Measurements from ENCODE around the gene TOM1L1. TPM values are rescaled to one million over a fixed set of nuclear protein-coding genes. Genes with fewer than 3 reads are reported as not detected.

Gene TOM1L1
- total and polyA plus RNA-seq, 2 of the 8 experiments (the other 6 are each of a cell fraction or from before 2014, with no cell fraction given) = 47.0 to 60.8 TPM

- H3K9me3 ChIP-seq (ENCODE audit: insufficient read depth in 2 of 2, low read depth in 1 of 2, low read length in 1 of 2) = peaks cover 0 to 5% of the 10 kb centered on the region in 2 experiments; a peak in 1 of 4 replicates
- peaks cover 0 to 2% of the 10 kb centered on the region in 2 experiments for H4K20me1 ChIP-seq (replicated peaks in 1 of 2; ENCODE audit: control insufficient read depth in 1 of 2, insufficient read depth in 2 of 2, low read length in 2 of 2)
- no peak overlapping the region for H3K4me3 ChIP-seq (ENCODE audit: extremely low read depth in 1 of 4, insufficient read depth in 2 of 4, low read depth in 3 of 4, low read length in 4 of 4)
- no peak overlapping the region for H3K14ac ChIP-seq (ENCODE audit: insufficient read length)
- H2AFZ ChIP-seq (ENCODE audit: low read length) = no peak overlapping the region
- no peak overlapping the region for H4K5ac ChIP-seq (ENCODE audit: insufficient read length, low read depth, low read length)
- no peak overlapping the region for H3K4me2 ChIP-seq (ENCODE audit: insufficient read depth in 1 of 2, low read depth in 2 of 2, low read length in 2 of 2)
- no peak overlapping the region for H4K8ac ChIP-seq (ENCODE audit: extremely low read depth, insufficient read depth, low read length)
- H3K27me3 ChIP-seq (replicated peaks in 1 of 4; ENCODE audit: control insufficient read depth in 3 of 4, extremely low read depth in 1 of 4, insufficient read depth in 3 of 4, low read length in 3 of 4) = no peaks in the 10 kb centered on the region
- CTCF ChIA-PET (ENCODE audit: partially characterized antibody) = no interaction called here
- H3K56ac ChIP-seq (replicated peaks; ENCODE audit: insufficient read length, low read depth, low read length) = no peak overlapping the region
- no peak overlapping the region for H2BK20ac ChIP-seq (ENCODE audit: low read length)
- peaks cover 0 to 6% (median 0%) of the 10 kb centered on the region in 4 experiments; a peak in 3 of 8 replicates for H3K36me3 ChIP-seq (ENCODE audit: control insufficient read depth in 2 of 4, insufficient read depth in 4 of 4, low read length in 3 of 4)
- H3K27ac ChIP-seq (ENCODE audit: low read depth, low read length) = no peak overlapping the region
- no peaks in the 10 kb centered on the region; the same call in 1 of the 2 replicates for H3K79me1 ChIP-seq (ENCODE audit: low read depth, low read length)
- H2BK120ac ChIP-seq (replicated peaks; ENCODE audit: low read depth, low read length) = no peak overlapping the region
- WGBS, 2 experiments (ENCODE audit: extremely low coverage in 1 of 2, insufficient coverage in 1 of 2, insufficient read length in 1 of 2, insufficient replicate concordance in 2 of 2, low coverage in 1 of 2, low lambda C conversion rate in 2 of 2, missing lambda C conversion rate in 1 of 2) = 92% methylated on average over 2 of the region's 2 CpGs; no CpG with 5 or more reads in 1 of the 2 experiments
- H3K4ac ChIP-seq (replicated peaks; ENCODE audit: insufficient read length, low read depth, low read length) = no peak overlapping the region
- no peak overlapping the region for H3K23ac ChIP-seq (ENCODE audit: insufficient read length)
- H4K91ac ChIP-seq (replicated peaks; ENCODE audit: insufficient read length, low read length) = no peak overlapping the region
- no peak for FAIRE-seq
- H2BK15ac ChIP-seq (ENCODE audit: low read length) = no peak overlapping the region
- no peak overlapping the region for H2BK12ac ChIP-seq (ENCODE audit: low read depth, low read length)
- H3K79me2 ChIP-seq (ENCODE audit: control insufficient read depth in 1 of 2, insufficient read depth in 2 of 2, low read length in 2 of 2) = peaks cover 2 to 54% of the 10 kb centered on the region in 2 experiments; a peak in 3 of 4 replicates
- no peak overlapping the region for H2BK5ac ChIP-seq (ENCODE audit: low read depth, low read length)
- no peak overlapping the region for H3K18ac ChIP-seq (ENCODE audit: extremely low read depth, low read length)
- H3K23me2 ChIP-seq (ENCODE audit: low read depth, low read length) = peaks cover 1% of the 10 kb centered on the region; the same call in 1 of the 2 replicates
- POLR2A ChIA-PET (ENCODE audit: partially characterized antibody) = no interaction called here
- no peak for DNase-seq (ENCODE audit: low read depth in 1 of 2, low spot score in 2 of 2)
- no peak overlapping the region for H2AK5ac ChIP-seq (ENCODE audit: low read depth, low read length)
- H3K9ac ChIP-seq (replicated peaks in 1 of 4; ENCODE audit: extremely low read depth in 1 of 4, low read depth in 3 of 4, low read length in 3 of 4) = no peak overlapping the region
- no peaks in the 10 kb centered on the region for H3K4me1 ChIP-seq (replicated peaks in 1 of 4; ENCODE audit: control insufficient read depth in 3 of 4, insufficient read depth in 4 of 4, low read length in 3 of 4)
- TF ChIP-seq CBX5 (IDR thresholded peaks at IDR 0.05; ENCODE audit: low read depth, low read length) (no peak), ATF3 (IDR thresholded peaks at IDR 0.05; ENCODE audit: insufficient read depth, low read depth, low read length) (no peak), NANOG (IDR thresholded peaks at IDR 0.05; ENCODE audit: insufficient read depth, low read depth, low read length, poor library complexity, severe bottlenecking) (no peak), KDM1A (IDR thresholded peaks at IDR 0.05; ENCODE audit: borderline replicate concordance, low read length) (no peak)
Observed at GRCh38 chr17:54977744-54978143, 77.1 kb downstream of the TOM1L1 start.
